KOPT-K1 (cell line): Measurements from ENCODE around the gene USP14.

Experiments used
- H3K27ac ChIP-seq: fragments of 200-600 bp; sonication (generic); 2 replicates; pipeline ENCODE4 v1.5.1; 2016; ENCODE audit warnings: antibody characterized with exemption, mild to moderate bottlenecking, low read depth, low read length; ENCODE audit not compliant: poor library complexity, severe bottlenecking
- H3K36me3 ChIP-seq: fragments of 200-600 bp; sonication (generic); 2 replicates; pipeline ENCODE4 v1.5.1; 2017; ENCODE audit warnings: antibody characterized with exemption, mild to moderate bottlenecking, low read length, moderate library complexity; ENCODE audit not compliant: insufficient read depth
- H3K9me3 ChIP-seq: fragments of 200-600 bp; sonication (generic); 2 replicates; pipeline ENCODE4 v1.5.1; 2017; ENCODE audit warnings: antibody characterized with exemption, low read length, mild to moderate bottlenecking; ENCODE audit not compliant: insufficient read depth, poor library complexity, severe bottlenecking

USP14 gene

GRCh38 chr18:148841-149240 lies 9.5 kb upstream of the USP14 start:
- no peaks in the 10 kb centered on the region for H3K36me3 ChIP-seq
- no peaks in the 10 kb centered on the region for H3K9me3 ChIP-seq
- H3K27ac ChIP-seq = no peak overlapping the region

GRCh38 chr18:154151-154550 lies 4.2 kb upstream of the USP14 start:
- Histone ChIP-seq H3K36me3 (no peaks in the 10 kb centered on the region), H3K9me3 (no peaks in the 10 kb centered on the region), H3K27ac (no peak overlapping the region)

- no peaks in the 10 kb centered on the region for H3K9me3 ChIP-seq
- H3K36me3 ChIP-seq = no peaks in the 10 kb centered on the region; the same call in 1 of the 2 replicates
- no peak overlapping the region for H3K27ac ChIP-seq
Measured at GRCh38 chr18:155688-156087, 2.7 kb upstream of the USP14 start.

GRCh38 chr18:156514-157230 lies 1.7 kb upstream of the USP14 start:
- Histone ChIP-seq H3K9me3 (no peaks in the 10 kb centered on the region), H3K27ac (no peak overlapping the region), H3K36me3 (peaks cover 7% of the 10 kb centered on the region)

GRCh38 chr18:159037-159652 lies 788 bp downstream of the USP14 start:
- Histone ChIP-seq H3K36me3 (peaks cover 25% of the 10 kb centered on the region), H3K27ac (peak overlapping the region; percentile 83), H3K9me3 (no peaks in the 10 kb centered on the region)

GRCh38 chr18:159933-160332 lies 1.6 kb downstream of the USP14 start:
- H3K9me3 ChIP-seq = no peaks in the 10 kb centered on the region
- no peak overlapping the region for H3K27ac ChIP-seq
- peaks cover 33% of the 10 kb centered on the region for H3K36me3 ChIP-seq

- H3K27ac ChIP-seq = no peak overlapping the region
- H3K36me3 ChIP-seq = peaks cover 44% of the 10 kb centered on the region
- no peaks in the 10 kb centered on the region for H3K9me3 ChIP-seq
Measured at GRCh38 chr18:160831-161570, 2.6 kb downstream of the USP14 start.

- Histone ChIP-seq H3K36me3 (peaks cover 83% of the 10 kb centered on the region), H3K9me3 (no peaks in the 10 kb centered on the region), H3K27ac (no peak overlapping the region)
Measured at GRCh38 chr18:172361-172760, 14.0 kb downstream of the USP14 start.

GRCh38 chr18:179499-179898 lies 21.1 kb downstream of the USP14 start:
- Histone ChIP-seq H3K36me3 (peaks cover 82% of the 10 kb centered on the region), H3K27ac (no peak overlapping the region)

GRCh38 chr18:181711-182110 lies 23.4 kb downstream of the USP14 start:
- Histone ChIP-seq H3K36me3 (peaks cover 90% of the 10 kb centered on the region), H3K9me3 (no peaks in the 10 kb centered on the region), H3K27ac (no peak overlapping the region)

More at GRCh38 chr18:179499-179898, 21.1 kb downstream of the USP14 start:
- no peaks in the 10 kb centered on the region for H3K9me3 ChIP-seq

GRCh38 chr18:183769-184168 lies 25.4 kb downstream of the USP14 start:
- no peak overlapping the region for H3K27ac ChIP-seq
- no peaks in the 10 kb centered on the region for H3K9me3 ChIP-seq
- H3K36me3 ChIP-seq = peaks cover 90% of the 10 kb centered on the region

GRCh38 chr18:189254-189653 lies 30.9 kb downstream of the USP14 start:
- no peaks in the 10 kb centered on the region for H3K9me3 ChIP-seq
- no peak overlapping the region for H3K27ac ChIP-seq
- peaks cover 85% of the 10 kb centered on the region for H3K36me3 ChIP-seq

GRCh38 chr18:191725-192124 lies 33.4 kb downstream of the USP14 start:
- Histone ChIP-seq H3K27ac (no peak overlapping the region), H3K9me3 (no peaks in the 10 kb centered on the region), H3K36me3 (peaks cover 87% of the 10 kb centered on the region)

- no peaks in the 10 kb centered on the region for H3K9me3 ChIP-seq
- H3K36me3 ChIP-seq = peaks cover 88% of the 10 kb centered on the region
- no peak overlapping the region for H3K27ac ChIP-seq
Measured at GRCh38 chr18:192801-193200, 34.4 kb downstream of the USP14 start.

GRCh38 chr18:195651-196050 lies 37.3 kb downstream of the USP14 start:
- H3K27ac ChIP-seq = no peak overlapping the region

More at GRCh38 chr18:195651-196050, 37.3 kb downstream of the USP14 start:
- Histone ChIP-seq H3K36me3 (peaks cover 94% of the 10 kb centered on the region), H3K9me3 (no peaks in the 10 kb centered on the region)
